GM21786 (cell line): ENCODE measurements around the gene CLIP3.

ENCODE experiments used
- ATAC-seq: cut with Tn5 transposase; IDR thresholded peaks from one replicate; pipeline ENCODE4 v1.9.1; 2021; ENCODE audit not compliant: unreplicated experiment

The CLIP3 gene

GRCh38 chr19:35978832-35979365 lies 53.8 kb downstream of the CLIP3 start:
- ATAC-seq: no peak

GRCh38 chr19:35978271-35978670 lies 54.4 kb downstream of the CLIP3 start:
- ATAC-seq: no peak

- no peak for ATAC-seq
Measured at GRCh38 chr19:35977446-35978222, 55.0 kb downstream of the CLIP3 start.

- no peak for ATAC-seq
Measured at GRCh38 chr19:35975608-35976214, 57.0 kb downstream of the CLIP3 start.

GRCh38 chr19:35973487-35973886 lies 59.2 kb downstream of the CLIP3 start:
- no peak for ATAC-seq

GRCh38 chr19:35966771-35967170 lies 65.9 kb downstream of the CLIP3 start:
- no peak for ATAC-seq
